Common myeloid progenitor, CD34-positive (primary cell): ENCODE measurements around the gene TRIM52.

Experiments
- CTCF ChIA-PET: fragments of 350-600 bp; sonication (Branson Sonifier 250); formaldehyde crosslinking; loops from one replicate; lab custom pipeline; 2021; ENCODE audit warnings: antibody characterized with exemption; lab: Charles Lee
- POLR2A ChIA-PET: fragments of 350-600 bp; sonication (Branson Sonifier 250); formaldehyde crosslinking; loops from one replicate; lab custom pipeline; 2021; ENCODE audit warnings: antibody characterized with exemption; lab: Charles Lee
- DNase-seq, 3 donors: peaks; one replicate each; pipeline versions ENCODE4 v3.0.0 to v3.0.0-alpha.2; 2013
- H3K27ac ChIP-seq, 2 experiments: 1 replicate in 1 of 2; 2 replicates in 1 of 2; pipeline ENCODE4 v1.7.0; 2013; ENCODE audit warnings: inconsistent platforms in 2 of 2, low read length in 2 of 2, mild to moderate bottlenecking in 2 of 2, low read depth in 1 of 2, moderate library complexity in 1 of 2; ENCODE audit not compliant: severe bottlenecking in 2 of 2, insufficient read depth in 1 of 2, poor library complexity in 1 of 2
- H3K27me3 ChIP-seq, 5 experiments: replicated peaks in 2 of 5; 1 replicate in 3 of 5; 2 replicates in 2 of 5; pipeline versions ENCODE4 v1.6.1 to v1.7.0; 2013; ENCODE audit warnings: low read length in 4 of 5, mild to moderate bottlenecking in 2 of 5, moderate library complexity in 2 of 5, inconsistent platforms in 1 of 5; ENCODE audit not compliant: insufficient read depth in 5 of 5, control insufficient read depth in 4 of 5
- H3K36me3 ChIP-seq, 4 experiments: 1 replicate in 2 of 4; 2 replicates in 2 of 4; pipeline versions ENCODE4 v1.6.1 to v1.7.0; 2013; ENCODE audit warnings: low read length in 3 of 4, control low read depth in 1 of 4, mild to moderate bottlenecking in 1 of 4; ENCODE audit not compliant: control insufficient read depth in 4 of 4, insufficient read depth in 4 of 4
- H3K4me1 ChIP-seq, 4 experiments: 1 replicate in 3 of 4; 2 replicates in 1 of 4; pipeline versions ENCODE4 v1.6.1 to v1.7.1; 2013; ENCODE audit warnings: low read length in 3 of 4, mild to moderate bottlenecking in 3 of 4, control low read depth in 1 of 4, inconsistent platforms in 1 of 4, moderate library complexity in 1 of 4; ENCODE audit not compliant: control insufficient read depth in 4 of 4, insufficient read depth in 4 of 4; ENCODE audit errors: control extremely low read depth in 1 of 4
- H3K4me3 ChIP-seq, 7 experiments: 1 replicate in 4 of 7; 2 replicates in 3 of 7; pipeline versions ENCODE4 v1.5.1 to v1.7.0; 2013; ENCODE audit warnings: mild to moderate bottlenecking in 7 of 7, low read length in 6 of 7, moderate library complexity in 6 of 7, inconsistent platforms in 2 of 7, low read depth in 2 of 7, control low read depth in 1 of 7; ENCODE audit not compliant: insufficient read depth in 4 of 7, control insufficient read depth in 1 of 7; ENCODE audit errors: extremely low read depth in 1 of 7
- H3K9me3 ChIP-seq, 5 experiments: 1 replicate in 4 of 5; 2 replicates in 1 of 5; pipeline versions ENCODE4 v1.6.1 to v1.7.1; 2013; ENCODE audit warnings: low read length in 4 of 5, mild to moderate bottlenecking in 2 of 5, inconsistent platforms in 1 of 5, low read depth in 1 of 5, moderate library complexity in 1 of 5; ENCODE audit not compliant: control insufficient read depth in 4 of 5, insufficient read depth in 2 of 5; ENCODE audit errors: control extremely low read depth in 1 of 5
- whole genome bisulfite sequencing: methylation state at CpG from one replicate; pipeline ENCODE4 v1.1.5; 2013; ENCODE audit not compliant: insufficient coverage; 5-methylcytosine and 5-hydroxymethylcytosine counted together

The TRIM52 gene

DNA sequence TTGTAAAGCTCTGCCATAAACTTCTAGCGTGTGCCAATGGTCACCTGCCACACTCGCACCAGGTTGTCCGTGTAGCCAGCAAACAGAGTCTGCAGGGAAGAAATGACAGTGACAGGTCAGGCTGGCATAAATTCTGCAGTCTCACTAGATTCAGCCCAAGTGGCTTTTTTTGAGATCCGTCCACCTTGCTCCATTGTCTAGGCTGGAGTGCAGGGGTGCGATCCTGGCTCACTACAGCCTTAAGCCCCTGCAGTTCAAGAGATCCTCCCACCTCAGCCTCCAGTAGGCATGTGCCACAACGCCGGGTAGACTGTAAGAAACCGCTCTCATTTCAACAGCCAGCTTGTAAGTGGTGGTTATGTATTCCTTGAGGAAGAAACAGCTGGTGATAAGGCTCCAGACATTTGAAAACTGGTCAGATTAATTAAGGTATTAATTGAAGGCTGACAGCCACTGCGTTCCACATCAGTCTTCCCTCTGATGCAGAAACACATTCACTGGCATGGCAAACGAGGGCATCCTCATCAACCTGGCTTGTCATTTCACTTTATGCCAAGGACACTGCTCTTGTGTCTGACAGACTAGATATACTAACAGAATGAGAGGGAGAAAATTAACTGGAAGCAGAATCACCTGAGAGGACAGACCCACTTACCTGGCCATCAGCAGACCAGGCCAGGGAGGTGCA lies 23.8 kb downstream of the TRIM52 start:
- ChIA-PET POLR2A (no interaction called here), CTCF (interaction anchor here (0.9 to 1.3 kb wide), 2 partner anchors 9 to 15 kb away, joined by 4 to 6 read pairs; no protein-coding TSS in a partner anchor)
- Histone ChIP-seq H3K4me1 (peaks cover 6 to 12% (median 8%) of the 10 kb centered on the region in 4 experiments), H3K4me3 (no peak overlapping the region), H3K27me3 (no peaks in the 10 kb centered on the region), H3K36me3 (peaks cover 32 to 96% (median 79%) of the 10 kb centered on the region in 4 experiments), H3K27ac (peak overlapping the region in 1 of 2 experiments; percentile 18), H3K9me3 (no peaks in the 10 kb centered on the region)
- no peak for DNase-seq
- 96% methylated on average over 5 of the region's 10 CpGs for WGBS

DNA sequence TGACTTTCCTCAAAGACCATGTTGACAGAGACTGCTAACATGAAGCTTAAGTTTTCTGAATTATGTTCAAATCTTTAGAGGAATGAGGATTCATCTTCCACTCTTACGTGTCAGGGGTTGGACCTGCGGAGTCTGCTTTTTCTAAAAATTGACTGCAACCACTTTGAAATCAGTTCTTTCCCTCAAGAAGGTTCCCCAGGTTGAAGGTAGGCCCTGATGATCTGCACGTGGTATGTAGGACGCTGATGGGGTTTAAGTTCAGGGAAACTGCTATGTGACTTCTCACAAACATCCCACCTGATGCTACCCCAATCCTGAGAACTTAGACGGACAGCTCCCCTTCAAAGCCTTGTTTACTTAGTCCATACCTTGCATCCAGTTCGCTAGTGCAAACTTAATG lies 24.5 kb downstream of the TRIM52 start:
- CTCF ChIA-PET = interaction anchor here (0.9 to 1.3 kb wide), 2 partner anchors 8 to 16 kb away, joined by 4 to 6 read pairs; no protein-coding TSS in a partner anchor

DNA sequence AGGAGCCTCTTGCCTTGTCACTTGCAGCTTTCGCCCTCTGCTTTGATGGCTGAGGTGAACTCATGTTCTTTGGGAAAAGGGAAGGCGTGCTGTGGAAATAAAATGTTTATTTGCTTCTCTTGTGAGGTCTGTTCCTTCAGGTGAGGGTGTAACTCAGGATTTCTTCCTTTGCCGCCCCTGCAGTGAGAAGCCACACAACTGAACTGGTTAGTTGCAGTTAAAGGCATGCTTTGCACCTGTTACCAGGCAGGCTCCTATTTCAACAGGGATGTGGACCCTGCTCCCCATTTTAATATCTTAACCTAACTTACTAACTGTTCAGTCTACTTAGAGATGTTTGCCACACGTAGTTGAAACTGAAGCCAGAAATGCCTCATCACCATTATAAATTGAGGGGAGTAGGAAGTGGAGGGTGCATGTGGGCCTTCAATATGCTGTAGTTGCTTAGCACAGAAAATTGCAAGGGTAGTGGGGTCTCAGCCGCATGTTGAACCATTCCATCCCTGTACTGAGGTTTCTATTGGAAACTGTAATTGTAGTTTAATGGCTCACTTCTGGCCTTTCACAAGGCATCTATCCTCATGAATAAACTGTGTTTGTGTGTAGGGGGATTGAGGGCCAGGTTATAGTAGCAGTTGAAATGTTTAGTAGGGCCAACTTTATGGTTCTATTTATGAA lies 25.1 kb downstream of the TRIM52 start:
- CTCF ChIA-PET = interaction anchor here (0.8 to 1.5 kb wide), 3 partner anchors 8 to 51 kb away, joined by 4 to 6 read pairs (median 5); partner anchors contain the start of gene RACK1
- no peaks in the 10 kb centered on the region for H3K27me3 ChIP-seq
- no peaks in the 10 kb centered on the region for H3K9me3 ChIP-seq
- WGBS = 100% methylated on average over 2 of the region's 5 CpGs
- no peak overlapping the region for H3K27ac ChIP-seq
- H3K36me3 ChIP-seq = peaks cover 34 to 96% (median 77%) of the 10 kb centered on the region in 4 experiments
- DNase-seq = no peak
- POLR2A ChIA-PET = interaction anchor here (1.1 kb wide), 1 partner anchor 11 kb away, joined by 3 read pairs; no protein-coding TSS in a partner anchor
- no peaks in the 10 kb centered on the region for H3K4me1 ChIP-seq
- H3K4me3 ChIP-seq = no peak overlapping the region

More for the DNA sequence above, 24.5 kb downstream of the TRIM52 start:
- WGBS = 90% methylated on average over 2 of the region's 6 CpGs
- Histone ChIP-seq H3K27ac (no peak overlapping the region), H3K4me1 (peaks cover 0 to 6% (median 2%) of the 10 kb centered on the region in 4 experiments), H3K9me3 (no peaks in the 10 kb centered on the region), H3K36me3 (peaks cover 33 to 95% (median 76%) of the 10 kb centered on the region in 4 experiments), H3K27me3 (no peaks in the 10 kb centered on the region), H3K4me3 (no peak overlapping the region)
- DNase-seq = no peak
- POLR2A ChIA-PET = no interaction called here

DNA sequence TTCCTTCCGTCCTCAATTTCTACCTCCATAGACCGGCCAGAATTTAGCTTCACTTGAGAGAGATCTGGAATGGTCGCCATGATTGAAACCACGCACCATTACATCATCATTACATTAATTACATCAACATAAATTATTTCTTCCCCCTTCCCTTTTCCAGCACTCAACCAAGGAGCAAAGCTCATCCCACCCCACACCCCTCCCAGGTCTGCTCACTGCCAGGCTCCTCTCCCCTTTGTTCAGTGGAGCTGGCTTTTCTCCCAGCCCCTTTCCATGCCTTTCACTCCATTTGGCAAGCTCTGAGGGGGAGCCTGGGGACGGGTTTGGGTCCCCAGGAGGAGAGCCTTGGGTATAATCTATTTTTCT lies 25.6 kb downstream of the TRIM52 start:
- WGBS = 100% methylated on average over 4 of the region's 5 CpGs
- Histone ChIP-seq H3K9me3 (no peaks in the 10 kb centered on the region), H3K4me1 (no peaks in the 10 kb centered on the region), H3K36me3 (peaks cover 36 to 96% (median 79%) of the 10 kb centered on the region in 4 experiments), H3K27ac (no peak overlapping the region), H3K27me3 (no peaks in the 10 kb centered on the region), H3K4me3 (no peak overlapping the region)
- no peak for DNase-seq
- CTCF ChIA-PET = interaction anchor here (0.8 to 2.4 kb wide), 3 partner anchors 8 to 51 kb away, joined by 4 to 7 read pairs (median 5); partner anchors contain the start of gene RACK1
- POLR2A ChIA-PET = interaction anchor here (1.1 kb wide), 1 partner anchor 11 kb away, joined by 3 read pairs; no protein-coding TSS in a partner anchor

DNA sequence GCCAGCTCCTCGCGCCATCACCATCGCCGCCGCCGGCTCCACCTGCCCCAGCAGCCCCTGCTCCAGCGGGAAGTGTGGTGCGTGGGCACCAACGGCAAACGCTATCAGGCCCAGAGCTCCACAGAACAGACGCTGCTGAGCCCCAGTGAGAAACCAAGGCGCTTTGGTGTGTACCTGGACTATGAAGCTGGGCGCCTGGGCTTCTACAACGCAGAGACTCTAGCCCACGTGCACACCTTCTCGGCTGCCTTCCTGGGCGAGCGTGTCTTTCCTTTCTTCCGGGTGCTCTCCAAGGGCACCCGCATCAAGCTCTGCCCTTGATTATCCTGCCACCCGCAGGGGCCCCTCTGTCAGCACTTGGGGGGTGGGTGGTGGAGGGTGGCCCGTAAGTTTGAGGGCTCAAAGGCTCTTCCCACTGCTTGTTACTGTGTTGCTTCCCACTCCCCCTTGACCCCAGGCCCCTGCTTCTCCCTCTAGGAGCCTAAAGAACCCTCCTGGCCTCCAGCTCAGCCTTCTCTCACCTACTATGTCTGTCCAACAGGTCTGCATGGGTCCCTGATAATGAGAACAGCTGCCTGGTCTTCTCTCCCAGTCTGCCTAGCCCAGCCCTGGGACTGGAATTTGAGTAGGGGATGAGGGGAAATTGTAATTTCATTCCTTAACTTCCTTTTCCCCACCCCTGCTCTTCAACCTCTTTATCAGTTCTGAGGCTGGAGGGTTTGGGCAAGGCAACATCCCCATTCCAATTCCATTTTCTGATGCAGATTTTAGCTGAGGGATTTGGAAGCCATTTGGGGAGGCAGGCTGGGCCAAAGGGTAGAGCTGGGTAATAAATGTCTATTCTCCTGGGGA lies 26.3 kb downstream of the TRIM52 start:
- Histone ChIP-seq H3K9me3 (no peaks in the 10 kb centered on the region), H3K27me3 (no peaks in the 10 kb centered on the region), H3K27ac (no peak overlapping the region), H3K36me3 (peaks cover 37 to 94% (median 79%) of the 10 kb centered on the region in 4 experiments), H3K4me3 (no peak overlapping the region), H3K4me1 (peaks cover 0 to 2% (median 0%) of the 10 kb centered on the region in 4 experiments)
- ChIA-PET CTCF (interaction anchor here (0.8 to 2.4 kb wide), 3 partner anchors 9 to 50 kb away, joined by 4 to 7 read pairs (median 5); partner anchors contain the start of gene RACK1), POLR2A (interaction anchor here (0.6 to 1.1 kb wide), 2 partner anchors 8 to 10 kb away, joined by 3 read pairs; no protein-coding TSS in a partner anchor)
- DNase-seq = no peak
- WGBS = 97% methylated on average over 20 of the region's 22 CpGs

DNA sequence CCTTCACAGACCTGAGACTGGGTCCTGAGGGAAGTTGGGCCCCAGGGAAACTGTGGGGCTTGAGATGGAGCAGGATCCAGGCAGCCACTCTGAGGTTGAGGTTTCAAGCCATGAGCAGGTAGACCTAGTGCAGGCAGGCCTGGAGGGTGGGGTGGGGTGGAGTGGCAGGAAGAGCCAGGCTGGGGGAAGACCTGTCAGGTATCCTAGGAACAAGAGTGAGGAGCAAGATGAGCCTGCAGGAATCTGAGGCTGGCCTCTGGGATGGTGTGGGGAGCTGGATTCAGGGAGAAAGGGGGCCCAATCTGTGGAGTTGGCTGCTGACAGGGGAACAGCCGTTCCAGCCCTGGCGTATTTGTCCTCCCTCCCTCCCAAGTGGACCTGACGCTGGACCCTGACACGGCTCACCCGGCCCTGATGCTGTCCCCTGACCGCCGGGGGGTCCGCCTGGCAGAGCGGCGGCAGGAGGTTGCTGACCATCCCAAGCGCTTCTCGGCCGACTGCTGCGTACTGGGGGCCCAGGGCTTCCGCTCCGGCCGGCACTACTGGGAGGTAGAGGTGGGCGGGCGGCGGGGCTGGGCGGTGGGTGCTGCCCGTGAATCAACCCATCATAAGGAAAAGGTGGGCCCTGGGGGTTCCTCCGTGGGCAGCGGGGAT lies 27.0 kb downstream of the TRIM52 start:
- WGBS = 98% methylated on average over 19 of the region's 24 CpGs
- ChIA-PET POLR2A (no interaction called here), CTCF (interaction anchor here (1.5 to 2.4 kb wide), 2 partner anchors 10 kb away, joined by 5 to 7 read pairs; partner anchors contain the start of gene RACK1)
- H3K27me3 ChIP-seq = no peaks in the 10 kb centered on the region
- no peak overlapping the region for H3K27ac ChIP-seq
- no peak overlapping the region for H3K4me3 ChIP-seq
- no peaks in the 10 kb centered on the region for H3K9me3 ChIP-seq
- no peak for DNase-seq
- H3K36me3 ChIP-seq = peaks cover 36 to 94% (median 76%) of the 10 kb centered on the region in 4 experiments
- peaks cover 0 to 9% (median 0%) of the 10 kb centered on the region in 4 experiments for H3K4me1 ChIP-seq
